ENCODE results near the gene PRKCE.

- no peak for TF ChIP-seq SRF (IDR thresholded peaks at IDR 0.05; ENCODE audit: low read depth)
- TF ChIP-seq RAD21 (IDR thresholded peaks at IDR 0.05; ENCODE audit: low read depth) = no peak
- no peak for TF ChIP-seq CTCF (IDR thresholded peaks at IDR 0.05 in 2 of 3, conservative IDR thresholded peaks at IDR 0.05 in 1 of 3; ENCODE audit: borderline replicate concordance in 1 of 3, insufficient read depth in 1 of 3, low read depth in 2 of 3, low read length in 2 of 3)
- no peak for TF ChIP-seq MAX (IDR thresholded peaks at IDR 0.05)
- no peak for TF ChIP-seq POLR2A (IDR thresholded peaks at IDR 0.05; ENCODE audit: borderline replicate concordance, extremely low read depth, insufficient read depth, insufficient read length)
- TF ChIP-seq EZH2phosphoT487 (IDR thresholded peaks at IDR 0.05; ENCODE audit: borderline replicate concordance) = no peak
These were observed 46.4 kb upstream of the PRKCE start for GRCh38 chr2:45605116-45605515.
